ENCODE results near the gene DOCK4. TPM values are rescaled to one million over a fixed set of nuclear protein-coding genes. Genes with fewer than 3 reads are reported as not detected.

Gene DOCK4
- total and polyA plus RNA-seq, 4 donors = 7.2 to 48.9 (median 12.8) TPM

GRCh38 chr7:112162142-112162766 is 43.9 kb downstream of the DOCK4 start:
- peak; percentile 25 to 52 for TF ChIP-seq RAD21 (IDR thresholded peaks at IDR 0.05)
- no peak for TF ChIP-seq ATF3 (IDR thresholded peaks at IDR 0.05)
- TF ChIP-seq SP1 (IDR thresholded peaks at IDR 0.05) = peak; percentile 49
- TF ChIP-seq REST (IDR thresholded peaks at IDR 0.05) = peak; percentile 16
- no peak for TF ChIP-seq FOXA2 (IDR thresholded peaks at IDR 0.05)
- TF ChIP-seq ZBTB33 (IDR thresholded peaks at IDR 0.05) = no peak
- no peak for TF ChIP-seq CTCF (IDR thresholded peaks at IDR 0.05; ENCODE audit: low read depth, low read length, missing input control)
- no peak for TF ChIP-seq TAF1 (conservative IDR thresholded peaks at IDR 0.05)
- TF ChIP-seq HNF4G (IDR thresholded peaks at IDR 0.05) = no peak
- no peak for TF ChIP-seq EGR1 (IDR thresholded peaks at IDR 0.05; ENCODE audit: low read depth in 2 of 2)
- TF ChIP-seq FOXA1 (IDR thresholded peaks at IDR 0.05) = no peak
- peak; percentile 13 for TF ChIP-seq YY1 (IDR thresholded peaks at IDR 0.05)
- TF ChIP-seq GABPA (IDR thresholded peaks at IDR 0.05 in 1 of 2, conservative IDR thresholded peaks at IDR 0.05 in 1 of 2) = no peak
- TF ChIP-seq RXRA (IDR thresholded peaks at IDR 0.05) = peak; percentile 82 to 83
- peak; percentile 68 for TF ChIP-seq NR2F2 (IDR thresholded peaks at IDR 0.05)
- peak in 1 of 2 donors; percentile 10 for TF ChIP-seq JUND (IDR thresholded peaks at IDR 0.05)
- peak; percentile 61 to 65 for TF ChIP-seq HNF4A (conservative IDR thresholded peaks at IDR 0.05)
- H3K27me3 ChIP-seq (ENCODE audit: control insufficient read depth in 4 of 4, insufficient read depth in 4 of 4, low read length in 3 of 4) = no peaks in the 10 kb centered on the region
- peaks cover 10 to 23% (median 15%) of the 10 kb centered on the region in 4 donors for H3K4me1 ChIP-seq (ENCODE audit: control insufficient read depth in 4 of 4, insufficient read depth in 4 of 4, low read length in 3 of 4)
- no peak overlapping the region for H3K4me3 ChIP-seq (ENCODE audit: low read depth in 1 of 3, low read length in 3 of 3)
- H3K27ac ChIP-seq (ENCODE audit: low read depth in 1 of 2, low read length in 2 of 2) = peak overlapping the region; percentile 1 to 19
- no peaks in the 10 kb centered on the region for H3K9me3 ChIP-seq (ENCODE audit: control insufficient read depth in 4 of 4, low read length in 3 of 4)
- DNase-seq (ENCODE audit: low spot score) = peak; percentile 40
- no peaks in the 10 kb centered on the region for H3K36me3 ChIP-seq (ENCODE audit: control insufficient read depth in 4 of 4, insufficient read depth in 3 of 4, low read depth in 1 of 4, low read length in 3 of 4)
- H3K9ac ChIP-seq (ENCODE audit: low read depth in 1 of 2, low read length in 2 of 2) = no peak overlapping the region
- 30% methylated on average over 2 of the region's 2 CpGs for WGBS

Measured in liver (tissue), 9 donors.